Gastrocnemius medialis (tissue), 4 donors: Measurements from ENCODE around the gene COA1.

Experiments used
- POLR2A ChIP-seq, 2 donors: fragments of 450-650 bp; IDR thresholded peaks; one replicate each; pipeline ENCODE4 v1.6.1; 2017; ENCODE audit warnings: antibody characterized with exemption in 2 of 2, mild to moderate bottlenecking in 2 of 2, moderate library complexity in 2 of 2
- TF ChIP-seq, protein P1 (sequence below), 5 experiments: fragments of 450-650 bp in 3 of 5; fragments of 200-600 bp in 2 of 5; sonication (generic) in 2 of 5; IDR thresholded peaks in 4 of 5; conservative IDR thresholded peaks in 1 of 5; 1 replicate in 4 of 5; 2 replicates in 1 of 5; pipeline ENCODE4 v1.5.1; 2016 to 2019; ENCODE audit warnings: antibody characterized with exemption in 5 of 5, mild to moderate bottlenecking in 3 of 5, moderate library complexity in 3 of 5

DNA sequence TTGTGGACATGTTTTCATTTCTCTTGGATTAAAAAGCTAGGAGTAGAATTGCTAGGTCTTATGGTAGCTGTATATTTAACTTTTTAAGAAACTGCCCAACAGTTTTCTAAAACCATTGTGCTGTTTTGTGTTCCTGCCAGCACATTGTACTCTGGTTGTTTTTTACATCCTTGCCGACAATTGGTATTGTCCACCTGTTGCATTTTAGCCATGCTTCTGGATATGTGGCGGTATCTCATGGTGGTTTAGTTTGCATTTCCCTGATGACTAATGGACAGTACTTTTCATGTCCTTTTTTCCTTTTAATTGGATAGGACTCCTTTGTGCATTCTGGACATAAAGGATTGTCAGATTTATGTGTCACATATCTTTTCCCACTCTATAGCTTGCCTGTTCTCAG lies 100.9 kb downstream of the COA1 start:
- TF ChIP-seq, protein P1, sequence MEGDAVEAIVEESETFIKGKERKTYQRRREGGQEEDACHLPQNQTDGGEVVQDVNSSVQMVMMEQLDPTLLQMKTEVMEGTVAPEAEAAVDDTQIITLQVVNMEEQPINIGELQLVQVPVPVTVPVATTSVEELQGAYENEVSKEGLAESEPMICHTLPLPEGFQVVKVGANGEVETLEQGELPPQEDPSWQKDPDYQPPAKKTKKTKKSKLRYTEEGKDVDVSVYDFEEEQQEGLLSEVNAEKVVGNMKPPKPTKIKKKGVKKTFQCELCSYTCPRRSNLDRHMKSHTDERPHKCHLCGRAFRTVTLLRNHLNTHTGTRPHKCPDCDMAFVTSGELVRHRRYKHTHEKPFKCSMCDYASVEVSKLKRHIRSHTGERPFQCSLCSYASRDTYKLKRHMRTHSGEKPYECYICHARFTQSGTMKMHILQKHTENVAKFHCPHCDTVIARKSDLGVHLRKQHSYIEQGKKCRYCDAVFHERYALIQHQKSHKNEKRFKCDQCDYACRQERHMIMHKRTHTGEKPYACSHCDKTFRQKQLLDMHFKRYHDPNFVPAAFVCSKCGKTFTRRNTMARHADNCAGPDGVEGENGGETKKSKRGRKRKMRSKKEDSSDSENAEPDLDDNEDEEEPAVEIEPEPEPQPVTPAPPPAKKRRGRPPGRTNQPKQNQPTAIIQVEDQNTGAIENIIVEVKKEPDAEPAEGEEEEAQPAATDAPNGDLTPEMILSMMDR (IDR thresholded peaks at IDR 0.05 in 4 of 5, conservative IDR thresholded peaks at IDR 0.05 in 1 of 5): no peak
- no peak for TF ChIP-seq POLR2A (IDR thresholded peaks at IDR 0.05)
